GM23248 (cell line): ENCODE measurements around the gene MYRIP. TPM values are rescaled to one million over a fixed set of nuclear protein-coding genes. Genes with fewer than 3 reads are reported as not detected.

ENCODE experiments used
- DNase-seq: peaks from one replicate; pipeline ENCODE4 v3.0.0-alpha.2; 2015
- H2AFZ ChIP-seq: fragments of 200-600 bp; sonication (generic); 2 replicates; pipeline ENCODE4 v1.6.1; 2016; ENCODE audit warnings: antibody characterized with exemption
- H3F3A ChIP-seq: fragments of 200-600 bp; sonication (generic); 2 replicates; pipeline ENCODE4 v1.6.1; 2016; ENCODE audit warnings: mild to moderate bottlenecking, antibody characterized with exemption, mixed run types; ENCODE audit not compliant: insufficient read depth
- H3K27ac ChIP-seq: fragments of 200-600 bp; sonication (generic); 2 replicates; pipeline ENCODE4 v1.5.1; 2016; ENCODE audit warnings: mild to moderate bottlenecking
- H3K27me3 ChIP-seq: fragments of 200-600 bp; sonication (generic); replicated peaks from 2 replicates; pipeline ENCODE4 v1.6.1; 2016; ENCODE audit warnings: mild to moderate bottlenecking; ENCODE audit not compliant: insufficient read depth
- H3K36me3 ChIP-seq: fragments of 200-600 bp; sonication (generic); 2 replicates; pipeline ENCODE4 v1.6.1; 2016; ENCODE audit warnings: low read depth, mild to moderate bottlenecking
- H3K4me1 ChIP-seq: fragments of 200-600 bp; sonication (generic); 2 replicates; pipeline ENCODE4 v1.6.1; 2016; ENCODE audit warnings: mild to moderate bottlenecking; ENCODE audit not compliant: insufficient read depth
- H3K4me2 ChIP-seq: fragments of 200-600 bp; sonication (generic); one replicate; pipeline ENCODE4 v1.6.1; 2016; ENCODE audit warnings: mild to moderate bottlenecking; ENCODE audit not compliant: unreplicated experiment
- H3K4me3 ChIP-seq: fragments of 200-600 bp; sonication (generic); 2 replicates; pipeline ENCODE4 v1.5.1; 2016; ENCODE audit warnings: mild to moderate bottlenecking
- H3K79me2 ChIP-seq: fragments of 200-600 bp; sonication (generic); 2 replicates; pipeline ENCODE4 v1.6.1; 2016; ENCODE audit warnings: mild to moderate bottlenecking; ENCODE audit not compliant: insufficient read depth
- H3K9ac ChIP-seq: fragments of 200-600 bp; sonication (generic); 2 replicates; pipeline ENCODE4 v1.6.1; 2016; ENCODE audit warnings: mild to moderate bottlenecking
- H3K9me2 ChIP-seq: fragments of 200-600 bp; sonication (generic); 2 replicates; pipeline ENCODE4 v1.6.1; 2016; ENCODE audit warnings: mixed run types, mild to moderate bottlenecking, moderate library complexity; ENCODE audit not compliant: insufficient read depth
- H3K9me3 ChIP-seq: fragments of 200-600 bp; sonication (generic); one replicate; pipeline ENCODE4 v1.6.1; 2017; ENCODE audit warnings: low read depth
- H4K20me1 ChIP-seq: fragments of 200-600 bp; sonication (generic); 2 replicates; pipeline ENCODE4 v1.6.0; 2016; ENCODE audit not compliant: insufficient read depth
- EZH2 ChIP-seq: fragments of 200-600 bp; sonication (generic); IDR thresholded peaks from 2 replicates; pipeline ENCODE4 v1.6.1; 2018; ENCODE audit warnings: antibody characterized with exemption, mild to moderate bottlenecking; ENCODE audit not compliant: insufficient read depth, poor library complexity, severe bottlenecking
- EZH2phosphoT487 ChIP-seq: fragments of 200-600 bp; sonication (generic); IDR thresholded peaks from 2 replicates; pipeline ENCODE4 v1.6.1; 2018; ENCODE audit warnings: antibody characterized with exemption, moderate library complexity, mild to moderate bottlenecking, low read depth; ENCODE audit not compliant: insufficient read depth
- WGBS, 2 experiments: methylation state at CpG; one replicate each; pipeline ENCODE4 v1.1.6; 2015 to 2017; ENCODE audit warnings: low lambda C conversion rate in 2 of 2, low coverage in 1 of 2; ENCODE audit errors: missing lambda C conversion rate in 2 of 2; 5-methylcytosine and 5-hydroxymethylcytosine counted together
- in situ Hi-C: fragments of 300-500 bp; cut with MboI; formaldehyde crosslinking; loops from 2 replicates; pipeline ENCODE4 v1.15.0; 2020
- polyA plus RNA-seq: library from polyadenylated mRNA; unstranded; fragments of >200 nt; fragmentation: Nextera tagmentation; extraction: Ambion mirVana; gene quantifications from 2 replicates; pipeline ENCODE4 v1.2.1, GENCODE V29; 2016
- total RNA-seq: library from RNA; depleted of rRNA; stranded (reverse); fragments of >200 nt; shearing (Covaris generic); gene quantifications from 2 replicates; pipeline ENCODE4 v1.2.3, GENCODE V29; 2014

The MYRIP gene
- total and polyA plus RNA-seq, 2 experiments from 2014 or later: 0.11 to 0.32 TPM

DNA sequence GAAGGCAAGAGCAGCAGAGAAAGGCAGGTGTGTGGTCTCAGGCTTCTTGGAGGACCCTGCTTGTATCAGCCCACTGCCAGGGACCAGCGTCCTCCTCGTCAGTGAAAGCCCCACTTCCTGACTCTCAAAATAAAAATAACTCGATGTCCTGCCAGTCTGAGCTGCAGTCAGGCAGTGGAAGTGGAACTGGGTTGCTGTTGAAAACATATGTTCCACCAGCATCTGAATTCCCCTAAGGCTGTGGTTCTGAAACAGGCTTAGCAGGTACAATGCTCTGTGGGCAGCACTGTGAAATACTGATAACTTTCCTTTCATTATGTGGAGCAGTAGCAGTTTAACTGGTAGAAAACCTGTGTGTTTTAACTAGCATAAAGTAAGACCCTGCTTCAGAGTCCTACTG, 378.5 kb downstream of the MYRIP start:
- H3F3A ChIP-seq: no peaks in the 10 kb centered on the region
- H3K4me3 ChIP-seq: no peak overlapping the region
- TF ChIP-seq EZH2phosphoT487 (no peak), EZH2 (no peak)
- H3K36me3 ChIP-seq: no peaks in the 10 kb centered on the region
- no peak for DNase-seq
- no peaks in the 10 kb centered on the region for H3K27me3 ChIP-seq
- no peaks in the 10 kb centered on the region for H4K20me1 ChIP-seq
- WGBS, 2 experiments: 50 to 60% methylated on average over 3 of the region's 3 CpGs
- no peak overlapping the region for H3K9ac ChIP-seq
- H3K79me2 ChIP-seq: no peaks in the 10 kb centered on the region
- H2AFZ ChIP-seq: no peak overlapping the region
- in situ Hi-C loops: loop anchor here (25.0 kb wide), 2 partner anchors 476 to 651 kb away; no protein-coding TSS in a partner anchor
- H3K27ac ChIP-seq: no peak overlapping the region
- H3K4me1 ChIP-seq: no peaks in the 10 kb centered on the region
- no peaks in the 10 kb centered on the region for H3K9me3 ChIP-seq
- H3K4me2 ChIP-seq: no peak overlapping the region
- H3K9me2 ChIP-seq: no peaks in the 10 kb centered on the region

DNA sequence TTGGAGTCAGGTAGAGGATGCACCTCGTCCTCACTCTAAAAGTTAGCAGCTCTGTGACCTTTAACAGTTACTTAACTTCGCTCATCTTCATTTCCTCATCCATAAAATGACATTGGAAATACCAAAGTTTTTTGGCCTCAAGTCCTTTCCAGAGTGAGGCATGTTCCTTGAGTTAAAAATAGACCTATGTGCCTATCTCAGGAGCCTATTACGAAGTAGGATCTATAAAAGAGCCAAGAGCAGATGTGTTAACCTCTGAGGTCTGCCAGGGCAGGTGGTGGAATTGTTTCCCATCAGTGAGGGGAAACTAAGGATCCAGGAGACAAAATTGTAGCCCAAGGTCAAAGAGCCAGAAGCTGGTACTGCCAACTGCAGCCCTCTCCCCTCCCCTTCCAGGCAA, 379.7 kb downstream of the MYRIP start:
- Histone ChIP-seq H4K20me1 (no peaks in the 10 kb centered on the region), H3K36me3 (no peaks in the 10 kb centered on the region), H3K4me3 (no peak overlapping the region), H2AFZ (no peak overlapping the region), H3K4me1 (no peaks in the 10 kb centered on the region), H3K4me2 (no peak overlapping the region), H3K79me2 (no peaks in the 10 kb centered on the region), H3K9ac (no peak overlapping the region), H3F3A (no peaks in the 10 kb centered on the region), H3K27ac (no peak overlapping the region), H3K27me3 (no peaks in the 10 kb centered on the region), H3K9me3 (no peaks in the 10 kb centered on the region), H3K9me2 (no peaks in the 10 kb centered on the region)
- no peak for DNase-seq
- 74 to 82% methylated on average over 3 of the region's 3 CpGs for WGBS, 2 experiments
- in situ Hi-C loops: loop anchor here (25.0 kb wide), 2 partner anchors 477 to 652 kb away; no protein-coding TSS in a partner anchor
- TF ChIP-seq EZH2 (no peak), EZH2phosphoT487 (no peak)

DNA sequence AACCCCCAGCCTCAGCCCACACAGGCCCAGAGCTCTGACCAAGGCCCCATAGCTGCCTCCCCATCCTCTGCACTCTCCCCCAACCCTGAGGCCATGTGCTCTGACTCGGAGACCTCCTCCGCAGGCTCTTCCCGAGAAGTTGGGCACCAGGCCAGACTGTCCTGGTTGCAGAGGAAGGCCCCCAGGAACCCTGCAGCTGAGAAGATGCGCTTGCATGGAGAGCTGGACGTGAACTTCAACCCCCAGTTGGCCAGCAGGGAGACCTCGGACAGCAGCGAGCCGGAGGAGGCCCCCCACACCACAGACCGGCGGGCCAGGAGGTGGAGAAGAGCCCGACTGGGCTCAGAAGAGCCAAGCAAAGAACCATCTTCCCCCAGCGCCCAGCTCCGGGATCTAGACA, 380.6 kb downstream of the MYRIP start:
- TF ChIP-seq EZH2 (no peak), EZH2phosphoT487 (no peak)
- Histone ChIP-seq H3K4me3 (no peak overlapping the region), H3K9ac (no peak overlapping the region), H3K4me1 (no peaks in the 10 kb centered on the region), H3K9me3 (no peaks in the 10 kb centered on the region), H3F3A (no peaks in the 10 kb centered on the region), H3K27ac (no peak overlapping the region), H3K27me3 (no peaks in the 10 kb centered on the region), H3K9me2 (no peaks in the 10 kb centered on the region), H3K4me2 (no peak overlapping the region), H3K36me3 (no peaks in the 10 kb centered on the region), H2AFZ (no peak overlapping the region), H4K20me1 (no peaks in the 10 kb centered on the region), H3K79me2 (no peaks in the 10 kb centered on the region)
- 79 to 82% methylated on average over 10 to 13 of the region's 13 CpGs for whole genome bisulfite sequencing, 2 experiments
- no peak for DNase-seq
- in situ Hi-C loops: loop anchor here (5.0 to 25.0 kb wide), 3 partner anchors 127 to 653 kb away; no protein-coding TSS in a partner anchor

DNA sequence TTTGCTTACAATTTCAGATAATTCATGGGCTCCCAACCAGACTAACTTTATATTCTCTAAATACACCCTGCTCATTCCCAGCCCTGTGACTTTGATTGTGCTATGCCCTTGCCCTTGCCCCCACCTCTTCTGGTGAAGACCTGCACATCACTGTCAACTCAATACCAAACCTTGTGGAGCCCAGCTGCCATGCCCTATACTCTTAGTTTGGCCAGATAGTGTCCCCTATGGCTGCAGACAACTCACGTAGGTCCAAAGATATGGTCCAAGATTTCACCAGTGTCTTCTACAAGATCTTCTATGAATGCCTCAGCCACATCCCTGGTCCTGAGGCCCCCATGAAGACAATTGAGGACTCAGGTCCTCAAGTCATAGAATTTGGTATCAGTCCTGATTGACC, 381.8 kb downstream of the MYRIP start:
- no peak overlapping the region for H3K4me2 ChIP-seq
- H3K9ac ChIP-seq: no peak overlapping the region
- no peaks in the 10 kb centered on the region for H3K36me3 ChIP-seq
- DNase-seq: no peak
- H3K4me3 ChIP-seq: no peak overlapping the region
- H3K79me2 ChIP-seq: no peaks in the 10 kb centered on the region
- H2AFZ ChIP-seq: no peak overlapping the region
- in situ Hi-C loops: loop anchor here (5.0 to 25.0 kb wide), 3 partner anchors 126 to 654 kb away; no protein-coding TSS in a partner anchor
- H3K9me3 ChIP-seq: no peaks in the 10 kb centered on the region
- no peak overlapping the region for H3K27ac ChIP-seq
- TF ChIP-seq EZH2: no peak
- TF ChIP-seq EZH2phosphoT487: no peak
- no peaks in the 10 kb centered on the region for H3K4me1 ChIP-seq
- H3K9me2 ChIP-seq: no peaks in the 10 kb centered on the region
- H4K20me1 ChIP-seq: no peaks in the 10 kb centered on the region
- no peaks in the 10 kb centered on the region for H3F3A ChIP-seq
- no peaks in the 10 kb centered on the region for H3K27me3 ChIP-seq
- 39 to 53% methylated on average over 1 of the region's 1 CpG for WGBS, 2 experiments

DNA sequence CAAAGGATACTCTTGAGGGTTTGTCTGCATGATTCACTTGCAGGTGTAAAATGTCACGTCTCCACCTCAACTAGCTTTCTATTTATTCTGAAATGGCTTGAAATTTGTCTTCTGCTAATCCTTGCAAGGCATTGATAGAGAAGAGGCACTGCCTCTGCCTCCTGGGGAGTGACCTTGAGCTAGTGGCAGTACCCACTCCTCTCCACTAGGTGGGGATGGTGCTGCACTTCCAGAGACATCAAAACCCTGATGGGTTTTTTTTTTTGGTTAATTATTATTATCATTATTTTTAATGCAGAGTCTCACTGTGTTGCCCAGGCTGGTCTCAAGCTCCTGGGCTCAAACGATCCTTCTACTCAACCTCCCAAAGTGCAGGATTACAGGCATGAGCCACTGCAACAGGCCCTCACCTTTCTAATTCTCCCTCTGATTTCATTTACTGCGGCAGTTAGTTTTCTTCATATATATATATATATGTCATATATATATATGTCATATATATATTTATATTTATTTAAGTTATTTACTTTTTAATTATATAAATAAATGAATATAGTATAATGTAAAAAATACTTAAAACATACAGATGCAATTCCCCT, 382.5 kb downstream of the MYRIP start:
- Histone ChIP-seq H3K4me1 (no peaks in the 10 kb centered on the region), H3K27me3 (no peaks in the 10 kb centered on the region), H4K20me1 (no peaks in the 10 kb centered on the region), H3K79me2 (no peaks in the 10 kb centered on the region), H3K9me2 (no peaks in the 10 kb centered on the region), H3F3A (no peaks in the 10 kb centered on the region), H3K27ac (no peak overlapping the region), H3K4me3 (no peak overlapping the region), H2AFZ (no peak overlapping the region), H3K4me2 (no peak overlapping the region), H3K36me3 (no peaks in the 10 kb centered on the region), H3K9ac (no peak overlapping the region), H3K9me3 (no peaks in the 10 kb centered on the region)
- 4 to 33% methylated on average over 2 to 3 of the region's 3 CpGs for WGBS, 2 experiments
- TF ChIP-seq EZH2phosphoT487 (no peak), EZH2 (no peak)
- in situ Hi-C loops: loop anchor here (5.0 to 25.0 kb wide), 3 partner anchors 125 to 655 kb away; no protein-coding TSS in a partner anchor
- peak; percentile 55 for DNase-seq
